OCI-LY7 (cell line): ENCODE data around the gene ZNF208.

Experiments
- CTCF ChIP-seq: fragments of 200-600 bp; sonication (generic); conservative IDR thresholded peaks from 2 replicates; pipeline ENCODE4 v1.5.1; 2014; ENCODE audit warnings: mild to moderate bottlenecking, antibody characterized with exemption, low read length, moderate library complexity, mixed read lengths
- EZH2phosphoT487 ChIP-seq: fragments of 200-600 bp; sonication (generic); IDR thresholded peaks from 2 replicates; pipeline ENCODE4 v1.6.1; 2018; ENCODE audit warnings: low read depth, borderline replicate concordance, mild to moderate bottlenecking, mixed run types, antibody characterized with exemption, low read length, moderate library complexity, mixed read lengths

- TF ChIP-seq CTCF (no peak), EZH2phosphoT487 (no peak)
Observed at GRCh38 chr19:22026687-22027086, 15.9 kb upstream of the ZNF208 start.
